GM21528 (cell line): ENCODE results near the gene APOE.
"Not testable (repeated sequence)": the region's sequence is repeated elsewhere in the genome, so short reads cannot be mapped to it uniquely, and the experiment has no call there.

Experiments
- ATAC-seq: cut with Tn5 transposase; IDR thresholded peaks from one replicate; pipeline ENCODE4 v1.9.1; 2021; ENCODE audit warnings: mild to moderate bottlenecking, moderate library complexity; ENCODE audit not compliant: unreplicated experiment, low FRiP score

The APOE gene

DNA sequence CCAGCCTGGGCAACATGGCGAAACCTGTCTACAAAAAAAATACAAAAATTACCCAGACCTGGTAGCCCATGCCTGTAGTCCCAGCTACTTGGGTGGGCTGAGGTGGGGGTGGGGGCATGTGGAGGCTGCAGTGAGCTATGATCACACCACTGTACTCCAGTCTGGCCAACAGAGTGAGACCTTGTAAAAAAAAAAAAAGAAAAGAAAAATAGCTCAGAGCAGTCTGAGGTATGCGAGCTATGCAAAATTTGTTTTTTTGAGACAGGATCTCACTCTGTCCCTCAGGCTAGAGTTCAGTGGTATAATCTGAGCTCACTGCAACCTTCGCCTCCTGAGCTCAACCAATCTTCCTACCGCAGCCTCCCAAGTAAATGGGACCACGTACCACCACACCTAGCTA is 21.7 kb upstream of the APOE start:
- no peak for ATAC-seq

GRCh38 chr19:44884566-44884965 is 21.0 kb upstream of the APOE start:
- no peak for ATAC-seq

DNA sequence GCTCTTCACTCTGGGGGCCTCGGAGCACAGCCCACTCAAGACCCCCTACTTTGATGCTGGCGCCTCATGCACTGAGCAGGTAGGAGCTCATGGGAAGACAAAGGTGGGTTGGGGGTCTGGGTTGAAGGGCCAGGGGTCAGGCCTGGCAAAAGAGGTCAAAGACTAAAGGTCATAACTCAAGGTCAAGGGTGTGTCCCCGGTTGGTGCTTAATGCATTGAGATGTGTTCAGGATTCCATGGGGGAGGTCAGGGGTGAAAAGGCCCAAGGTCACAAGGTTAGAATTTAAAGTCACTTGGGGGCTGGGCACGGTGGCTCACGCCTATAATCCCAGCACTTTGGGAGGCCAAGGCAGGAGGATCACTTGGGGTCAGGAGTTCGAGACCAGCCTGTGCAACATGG is 19.5 kb upstream of the APOE start:
- ATAC-seq, result no peak

DNA sequence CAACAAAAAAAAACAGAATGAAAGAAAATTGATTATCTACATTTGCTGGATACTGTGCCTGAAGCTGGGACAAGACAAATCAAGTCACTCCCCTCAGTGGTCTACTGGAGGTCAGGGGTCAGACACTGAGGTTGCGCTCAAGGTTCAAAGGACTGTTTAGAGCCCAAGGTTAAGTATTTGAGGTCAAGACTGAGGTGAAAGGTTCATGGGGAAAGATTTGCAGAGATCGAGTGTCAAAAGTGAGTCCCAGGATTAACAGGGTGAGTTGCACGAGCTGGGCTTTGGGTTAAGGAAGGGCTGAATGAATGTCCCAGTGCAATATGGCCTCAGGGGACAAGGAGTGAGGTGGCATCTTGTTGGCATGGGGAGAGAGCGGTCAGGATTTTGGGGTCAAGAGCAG is 17.9 kb upstream of the APOE start:
- ATAC-seq, result no peak

DNA sequence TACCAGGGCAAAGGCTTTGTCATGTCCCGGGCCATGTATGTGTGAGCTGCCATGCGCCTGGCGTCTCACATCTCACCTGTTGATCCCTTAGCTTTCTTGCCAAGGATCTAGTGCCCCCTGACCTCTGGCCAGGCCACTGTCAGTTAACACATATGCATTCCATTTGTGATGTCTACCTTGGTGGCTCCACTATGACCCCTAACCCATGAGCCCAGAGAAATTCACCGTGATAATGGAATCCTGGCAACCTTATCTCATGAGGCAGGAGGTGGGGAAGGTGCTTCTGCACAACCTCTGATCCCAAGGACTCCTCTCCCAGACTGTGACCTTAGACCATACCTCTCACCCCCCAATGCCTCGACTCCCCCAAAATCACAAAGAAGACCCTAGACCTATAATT is 17.3 kb upstream of the APOE start:
- not testable (repeated sequence) for ATAC-seq

DNA sequence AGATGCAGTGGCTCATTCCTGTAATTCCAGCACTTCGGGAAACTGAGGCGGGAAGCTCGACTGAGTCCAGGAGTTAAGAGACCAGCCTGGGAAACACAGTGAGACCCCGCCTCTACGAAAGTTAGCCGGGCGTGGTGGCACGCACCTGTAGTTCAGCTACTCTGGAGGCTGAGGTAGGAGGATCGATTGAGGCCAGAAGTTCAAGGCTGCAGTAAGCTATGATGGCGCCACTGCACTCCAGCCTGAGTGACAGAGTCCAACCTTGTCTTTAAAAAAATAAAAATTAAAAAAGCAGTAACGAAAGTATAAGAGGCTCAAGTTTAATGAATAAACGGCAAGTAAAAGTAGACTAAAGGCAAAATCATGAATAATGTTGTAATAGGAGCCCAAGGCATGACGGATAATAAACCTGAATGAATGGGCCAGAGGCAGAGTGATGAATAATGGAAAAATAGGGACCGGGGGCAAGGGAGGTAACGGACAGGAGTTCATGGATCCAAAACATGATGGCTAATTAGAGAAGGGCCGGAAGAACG is 15.7 kb upstream of the APOE start:
- no peak for ATAC-seq

DNA sequence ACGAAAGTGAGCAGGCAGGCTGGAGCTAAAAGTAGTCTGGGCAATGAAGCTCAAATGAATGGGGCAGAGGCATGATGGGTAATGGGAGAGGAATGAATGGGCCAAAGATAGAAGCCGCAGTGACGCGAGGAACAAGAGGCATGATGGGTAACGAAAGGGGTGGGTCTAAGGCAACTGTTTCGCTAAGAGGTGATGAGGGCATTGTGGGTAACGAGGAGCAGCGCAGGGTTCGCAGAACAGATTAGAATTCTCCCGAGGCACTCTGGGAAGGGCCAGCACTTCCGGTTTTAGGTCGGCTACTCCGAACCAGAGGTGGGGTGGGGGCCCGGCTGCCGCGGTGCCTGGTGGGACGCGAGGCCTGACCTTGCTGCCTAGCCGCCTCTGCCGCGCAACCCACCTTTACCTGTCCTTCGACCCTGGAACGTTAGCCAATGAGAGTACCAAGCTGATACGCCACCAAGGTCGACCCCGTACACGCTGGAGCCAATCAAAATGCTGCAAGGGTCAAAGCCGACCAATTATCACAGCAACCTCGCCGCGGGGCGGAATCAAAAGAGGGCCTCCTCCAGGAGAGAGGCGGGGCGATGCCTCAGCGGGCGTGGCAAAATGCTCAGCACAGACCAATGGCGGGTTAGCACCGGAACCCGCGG is 15.1 kb upstream of the APOE start:
- ATAC-seq, result peak; percentile 82

- no peak for ATAC-seq
Observed at GRCh38 chr19:44891016-44891882, 14.3 kb upstream of the APOE start, which contains the start of gene TOMM40. Gene TOMM40 (plus strand): TSS chr19:44891254. CDS start chr19:44891416, 162 bp downstream.

GRCh38 chr19:44892932-44893331 is 12.7 kb upstream of the APOE start:
- ATAC-seq, result no peak

DNA sequence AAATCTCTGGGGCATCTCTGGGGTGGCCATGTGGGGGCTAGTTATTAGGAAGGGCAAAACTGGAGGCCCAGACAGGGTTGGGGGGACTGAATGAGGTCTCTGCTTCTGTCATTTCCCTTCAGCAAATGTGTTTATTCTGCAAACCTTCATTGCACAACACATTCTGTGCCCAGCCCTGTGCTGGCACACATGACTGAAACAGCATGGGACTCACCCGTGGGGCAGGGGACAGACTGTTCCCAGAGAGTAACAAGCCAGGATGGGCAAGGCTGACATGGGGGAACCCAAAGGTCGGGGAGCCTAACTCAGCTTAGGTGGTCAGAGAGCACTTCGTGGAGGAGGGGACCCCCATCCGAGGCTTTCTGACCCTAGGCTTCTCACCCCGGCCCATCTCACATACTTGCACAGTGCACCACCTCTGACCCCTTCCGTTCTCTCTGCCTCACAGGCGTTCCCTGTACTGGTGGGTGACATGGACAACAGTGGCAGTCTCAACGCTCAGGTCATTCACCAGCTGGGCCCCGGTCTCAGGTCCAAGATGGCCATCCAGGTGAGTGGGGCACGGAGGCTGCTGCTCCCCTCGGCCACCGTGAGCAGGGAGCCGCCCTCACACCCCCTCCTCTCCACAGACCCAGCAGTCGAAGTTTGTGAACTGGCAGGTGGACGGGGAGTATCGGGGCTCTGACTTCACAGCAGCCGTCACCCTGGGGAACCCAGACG is 12.1 kb upstream of the APOE start:
- ATAC-seq, result no peak

GRCh38 chr19:44894052-44894400 is 11.6 kb upstream of the APOE start:
- ATAC-seq, result no peak

- ATAC-seq, result no peak
Observed at GRCh38 chr19:44894946-44895345, 10.7 kb upstream of the APOE start.

DNA sequence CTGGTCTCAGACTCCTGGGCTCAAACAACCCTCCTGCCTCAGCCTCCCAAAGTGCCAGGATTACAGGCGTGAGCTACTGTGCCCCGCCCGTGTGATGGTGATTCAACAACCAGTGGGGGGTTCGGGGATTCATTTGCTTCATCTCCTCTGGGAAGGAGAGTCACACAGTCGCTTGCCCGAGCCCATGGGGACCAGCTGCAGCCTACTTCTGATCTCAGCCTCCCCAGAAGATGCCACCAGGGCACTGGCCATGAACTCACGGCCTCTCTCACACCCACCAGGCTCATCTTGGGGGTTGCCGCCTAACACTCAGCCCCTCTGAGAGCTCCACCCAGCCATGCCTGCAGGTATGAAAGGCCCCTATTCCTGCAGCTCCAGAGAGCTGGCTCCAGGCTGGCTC is 7.8 kb upstream of the APOE start:
- ATAC-seq, result no peak

GRCh38 chr19:44900328-44901244 is 5.0 kb upstream of the APOE start:
- no peak for ATAC-seq

DNA sequence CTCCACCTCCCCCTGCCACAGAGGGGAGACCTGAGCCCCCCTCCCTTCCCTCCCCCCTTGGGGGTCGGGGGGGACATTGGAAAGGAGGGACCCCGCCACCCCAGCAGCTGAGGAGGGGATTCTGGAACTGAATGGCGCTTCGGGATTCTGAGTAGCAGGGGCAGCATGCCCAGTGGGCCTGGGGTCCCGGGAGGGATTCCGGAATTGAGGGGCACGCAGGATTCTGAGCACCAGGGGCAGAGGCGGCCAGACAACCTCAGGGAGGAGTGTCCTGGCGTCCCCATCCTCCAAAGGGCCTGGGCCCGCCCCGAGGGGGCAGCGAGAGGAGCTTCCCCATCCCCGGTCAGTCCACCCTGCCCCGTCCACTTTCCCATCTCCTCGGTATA is 2.4 kb upstream of the APOE start:
- ATAC-seq, result no peak

DNA sequence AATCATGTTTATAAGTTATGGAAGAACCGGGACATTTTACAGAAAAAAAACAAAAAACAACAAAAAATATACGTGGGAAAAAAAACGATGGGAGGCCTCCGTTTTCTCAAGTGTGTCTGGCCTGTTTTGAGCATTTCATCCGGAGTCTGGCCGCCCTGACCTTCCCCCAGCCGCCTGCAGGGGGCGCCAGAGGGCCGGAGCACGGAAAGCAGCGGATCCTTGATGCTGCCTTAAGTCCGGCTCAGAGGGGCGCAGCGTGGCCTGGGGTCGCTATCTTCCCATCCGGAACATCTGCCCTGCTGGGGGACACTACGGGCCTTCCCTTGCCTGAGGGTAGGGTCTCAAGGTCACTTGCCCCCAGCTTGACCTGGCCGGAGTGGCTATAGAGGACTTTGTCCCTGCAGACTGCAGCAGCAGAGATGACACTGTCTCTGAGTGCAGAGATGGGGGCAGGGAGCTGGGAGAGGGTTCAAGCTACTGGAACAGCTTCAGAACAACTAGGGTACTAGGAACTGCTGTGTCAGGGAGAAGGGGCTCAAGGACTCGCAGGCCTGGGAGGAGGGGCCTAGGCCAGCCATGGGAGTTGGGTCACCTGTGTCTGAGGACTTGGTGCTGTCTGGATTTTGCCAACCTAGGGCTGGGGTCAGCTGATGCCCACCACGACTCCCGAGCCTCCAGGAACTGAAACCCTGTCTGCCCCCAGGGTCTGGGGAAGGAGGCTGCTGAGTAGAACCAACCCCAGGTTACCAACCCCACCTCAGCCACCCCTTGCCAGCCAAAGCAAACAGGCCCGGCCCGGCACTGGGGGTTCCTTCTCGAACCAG is 1.8 kb upstream of the APOE start:
- ATAC-seq, result no peak

GRCh38 chr19:44904426-44904994 is 1.1 kb upstream of the APOE start:
- ATAC-seq, result no peak

DNA sequence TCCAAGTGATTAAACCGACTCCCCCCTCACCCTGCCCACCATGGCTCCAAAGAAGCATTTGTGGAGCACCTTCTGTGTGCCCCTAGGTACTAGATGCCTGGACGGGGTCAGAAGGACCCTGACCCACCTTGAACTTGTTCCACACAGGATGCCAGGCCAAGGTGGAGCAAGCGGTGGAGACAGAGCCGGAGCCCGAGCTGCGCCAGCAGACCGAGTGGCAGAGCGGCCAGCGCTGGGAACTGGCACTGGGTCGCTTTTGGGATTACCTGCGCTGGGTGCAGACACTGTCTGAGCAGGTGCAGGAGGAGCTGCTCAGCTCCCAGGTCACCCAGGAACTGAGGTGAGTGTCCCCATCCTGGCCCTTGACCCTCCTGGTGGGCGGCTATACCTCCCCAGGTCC is 2.0 kb downstream of the APOE start:
- no peak for ATAC-seq
